Stimulated activated memory B cell treated with anti-CD40 and anti-IgM and Interleukin-4, amounts not matched to agents 10 μg/mL and 1 μg/mL and 100 μg/mL, for 72 hours (primary cell): ENCODE data around the gene CADPS2.
"Not testable (repeated sequence)": the region's sequence is repeated elsewhere in the genome, so short reads cannot be mapped to it uniquely, and the experiment has no call there.

ENCODE experiments used
- ATAC-seq: fragments of 150-1000 bp; cut with Tn5 transposase; 2 replicates; pipeline ENCODE4 v1.10.0; 2021
- H3K27ac Mint-ChIP-seq: one replicate; pipeline ENCODE4 v1.8.0; 2022; ENCODE audit warnings: mild to moderate bottlenecking, mixed read lengths
- H3K27me3 Mint-ChIP-seq: one replicate; pipeline ENCODE4 v1.8.0; 2022; ENCODE audit warnings: mixed read lengths
- H3K36me3 Mint-ChIP-seq: one replicate; pipeline ENCODE4 v1.8.0; 2022; ENCODE audit warnings: mixed read lengths
- H3K4me1 Mint-ChIP-seq: one replicate; pipeline ENCODE4 v1.8.0; 2022; ENCODE audit warnings: mixed read lengths
- H3K4me3 Mint-ChIP-seq: one replicate; pipeline ENCODE4 v1.8.0; 2022; ENCODE audit warnings: mild to moderate bottlenecking, moderate library complexity, mixed read lengths
- H3K9me3 Mint-ChIP-seq: one replicate; pipeline ENCODE4 v1.8.0; 2022; ENCODE audit warnings: mixed read lengths

The CADPS2 gene

GRCh38 chr7:122686360-122686878 is 199.8 kb downstream of the CADPS2 start:
- no peaks in the 10 kb centered on the region for H3K36me3 Mint-ChIP-seq
- H3K27me3 Mint-ChIP-seq, result no peaks in the 10 kb centered on the region
- H3K4me3 Mint-ChIP-seq, result no peak overlapping the region
- H3K9me3 Mint-ChIP-seq, result no peaks in the 10 kb centered on the region
- H3K4me1 Mint-ChIP-seq, result no peaks in the 10 kb centered on the region
- ATAC-seq, result no peak
- H3K27ac Mint-ChIP-seq, result no peak overlapping the region

- ATAC-seq, result no peak
- Mint-ChIP-seq H3K27ac (no peak overlapping the region), H3K27me3 (no peaks in the 10 kb centered on the region), H3K4me3 (no peak overlapping the region), H3K4me1 (no peaks in the 10 kb centered on the region), H3K36me3 (no peaks in the 10 kb centered on the region), H3K9me3 (no peaks in the 10 kb centered on the region)
Observed at GRCh38 chr7:122684504-122684903, 201.8 kb downstream of the CADPS2 start.

DNA sequence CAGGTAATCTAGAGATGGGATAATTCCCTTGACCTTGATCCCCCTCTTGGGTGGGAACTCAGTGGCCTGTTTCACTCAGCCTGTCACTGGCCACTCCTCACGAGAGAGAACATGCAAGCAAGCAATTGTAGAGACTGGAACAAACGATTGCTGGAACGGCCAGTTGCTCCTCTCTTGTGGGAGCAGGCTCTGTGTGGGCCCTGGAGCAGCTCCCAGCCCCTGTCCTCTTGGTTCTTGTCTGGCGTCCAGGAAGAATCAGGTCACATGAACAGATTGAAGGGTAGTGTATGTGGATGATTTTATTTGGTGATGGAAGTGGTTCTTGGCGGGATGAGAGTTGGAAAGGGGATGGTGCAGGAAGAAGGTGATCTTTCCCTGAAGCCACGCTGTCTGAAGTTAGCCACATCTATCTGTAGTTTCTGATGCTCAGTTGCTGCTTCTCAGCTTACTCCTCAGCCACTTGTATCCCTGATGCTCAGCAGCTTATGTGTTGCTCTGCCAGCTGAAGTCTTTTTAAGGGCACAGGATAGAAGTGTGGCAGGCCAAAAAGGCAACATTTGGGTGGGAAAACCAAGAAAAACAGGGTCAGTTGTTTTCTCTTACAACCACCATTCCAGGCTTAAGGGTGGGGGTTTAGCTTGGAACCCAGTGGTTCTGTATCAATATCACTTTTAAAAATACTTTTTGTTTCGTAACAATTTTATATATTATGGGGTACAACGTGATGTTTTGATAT is 203.3 kb downstream of the CADPS2 start:
- no peaks in the 10 kb centered on the region for H3K36me3 Mint-ChIP-seq
- no peak overlapping the region for H3K4me3 Mint-ChIP-seq
- no peaks in the 10 kb centered on the region for H3K27me3 Mint-ChIP-seq
- H3K9me3 Mint-ChIP-seq, result no peaks in the 10 kb centered on the region
- H3K27ac Mint-ChIP-seq, result no peak overlapping the region
- ATAC-seq, result peak; percentile 24
- no peaks in the 10 kb centered on the region for H3K4me1 Mint-ChIP-seq

DNA sequence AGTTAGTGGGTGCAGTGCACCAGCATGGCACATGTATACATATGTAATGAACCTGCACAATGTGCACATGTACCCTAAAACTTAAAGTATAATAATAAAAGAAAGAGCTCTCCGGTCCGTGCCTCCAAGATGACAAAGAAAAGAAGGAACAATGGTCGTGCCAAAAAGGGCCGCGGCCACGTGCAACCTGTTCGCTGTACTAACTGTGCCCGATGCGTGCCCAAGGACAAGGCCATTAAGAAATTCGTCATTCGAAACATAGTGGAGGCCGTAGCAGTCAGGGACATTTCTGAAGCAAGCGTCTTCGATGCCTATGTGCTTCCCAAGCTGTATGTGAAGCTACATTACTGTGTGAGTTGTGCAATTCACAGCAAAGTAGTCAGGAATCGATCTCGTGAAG is 205.1 kb downstream of the CADPS2 start:
- not testable (repeated sequence) for H3K4me1 Mint-ChIP-seq, H3K4me3 Mint-ChIP-seq, H3K36me3 Mint-ChIP-seq, H3K9me3 Mint-ChIP-seq, ATAC-seq, H3K27me3 Mint-ChIP-seq, H3K27ac Mint-ChIP-seq

DNA sequence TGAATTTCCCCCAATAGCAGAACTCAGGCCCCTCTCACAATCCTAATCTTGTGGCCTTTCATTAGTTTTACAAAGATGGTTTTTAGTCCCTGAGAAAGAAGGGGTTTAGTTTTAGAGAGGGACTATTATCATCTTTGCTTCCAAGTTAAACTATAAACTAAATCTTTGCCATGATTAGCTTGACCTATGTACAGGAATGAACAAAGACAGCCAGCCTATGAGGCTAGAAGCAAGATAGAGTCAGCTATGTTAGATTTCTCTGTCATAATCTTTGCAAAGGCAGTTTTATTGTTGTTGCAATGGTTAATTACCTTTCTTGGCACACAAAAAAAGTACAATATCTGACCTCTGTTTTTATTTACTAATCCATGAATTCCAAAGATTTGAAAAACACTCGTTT is 206.4 kb downstream of the CADPS2 start:
- H3K4me3 Mint-ChIP-seq, result no peak overlapping the region
- H3K27ac Mint-ChIP-seq, result no peak overlapping the region
- H3K4me1 Mint-ChIP-seq, result no peaks in the 10 kb centered on the region
- H3K36me3 Mint-ChIP-seq, result no peaks in the 10 kb centered on the region
- H3K27me3 Mint-ChIP-seq, result no peaks in the 10 kb centered on the region
- no peak for ATAC-seq
- no peaks in the 10 kb centered on the region for H3K9me3 Mint-ChIP-seq

DNA sequence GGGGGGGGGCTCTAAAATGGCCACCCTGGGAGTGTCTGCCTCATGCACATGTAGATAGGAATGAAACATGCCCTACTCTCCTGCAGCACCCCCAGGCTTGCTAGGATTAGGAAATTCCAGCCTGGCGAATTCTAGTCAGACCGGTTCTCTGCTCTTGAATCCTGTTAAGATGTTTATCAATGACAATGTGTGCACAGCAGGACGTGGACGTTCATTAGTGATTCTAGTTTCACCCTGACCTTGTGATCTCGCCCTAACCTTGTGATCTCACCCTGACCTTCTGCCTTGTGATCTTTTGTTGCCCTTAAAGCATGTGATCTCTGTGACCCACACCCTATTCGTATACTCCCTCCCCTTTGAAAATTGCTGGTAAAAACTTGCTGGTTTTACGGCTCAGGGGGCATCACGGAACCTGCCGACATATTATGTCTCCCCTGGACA is 207.0 kb downstream of the CADPS2 start:
- not testable (repeated sequence) for H3K4me3 Mint-ChIP-seq, H3K4me1 Mint-ChIP-seq, H3K27ac Mint-ChIP-seq, H3K27me3 Mint-ChIP-seq, H3K9me3 Mint-ChIP-seq, H3K36me3 Mint-ChIP-seq, ATAC-seq

GRCh38 chr7:122677149-122677548 is 209.1 kb downstream of the CADPS2 start:
- Mint-ChIP-seq H3K4me3 (no peak overlapping the region), H3K27me3 (no peaks in the 10 kb centered on the region)
- peak; percentile 31 for ATAC-seq

DNA sequence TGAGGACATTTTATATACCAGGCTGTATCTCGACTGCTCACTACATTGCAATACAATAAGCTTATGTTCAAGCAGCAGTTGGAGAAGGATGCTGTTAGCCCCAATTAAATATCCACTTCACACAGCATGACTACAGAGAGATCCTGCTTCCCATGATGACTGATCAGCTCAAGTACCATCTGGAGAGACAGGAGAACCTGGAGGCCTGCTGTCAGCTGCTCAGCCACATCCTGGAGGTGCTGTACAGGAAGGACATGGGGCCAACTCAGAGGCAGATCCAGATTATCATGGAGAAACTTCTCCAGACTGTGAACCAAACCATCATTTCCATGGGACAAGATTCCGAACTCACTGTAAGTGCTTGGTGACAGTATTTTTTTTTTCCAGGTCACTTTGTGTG is 209.8 kb downstream of the CADPS2 start:
- H3K27me3 Mint-ChIP-seq, result no peaks in the 10 kb centered on the region
- H3K9me3 Mint-ChIP-seq, result no peaks in the 10 kb centered on the region
- H3K4me3 Mint-ChIP-seq, result no peak overlapping the region
- ATAC-seq, result no peak
- no peaks in the 10 kb centered on the region for H3K4me1 Mint-ChIP-seq
- no peak overlapping the region for H3K27ac Mint-ChIP-seq
- no peaks in the 10 kb centered on the region for H3K36me3 Mint-ChIP-seq

More at GRCh38 chr7:122677149-122677548, 209.1 kb downstream of the CADPS2 start:
- Mint-ChIP-seq H3K36me3 (no peaks in the 10 kb centered on the region), H3K9me3 (no peaks in the 10 kb centered on the region), H3K27ac (no peak overlapping the region), H3K4me1 (no peaks in the 10 kb centered on the region)

- Mint-ChIP-seq H3K4me3 (no peak overlapping the region), H3K4me1 (no peaks in the 10 kb centered on the region), H3K27me3 (no peaks in the 10 kb centered on the region), H3K9me3 (no peaks in the 10 kb centered on the region), H3K27ac (no peak overlapping the region), H3K36me3 (no peaks in the 10 kb centered on the region)
- no peak for ATAC-seq
Observed at GRCh38 chr7:122675621-122676020, 210.6 kb downstream of the CADPS2 start.

GRCh38 chr7:122675011-122675410 is 211.2 kb downstream of the CADPS2 start:
- Mint-ChIP-seq H3K27ac (no peak overlapping the region), H3K9me3 (no peaks in the 10 kb centered on the region), H3K36me3 (no peaks in the 10 kb centered on the region), H3K27me3 (no peaks in the 10 kb centered on the region), H3K4me1 (no peaks in the 10 kb centered on the region), H3K4me3 (no peak overlapping the region)
- ATAC-seq, result no peak

- Mint-ChIP-seq H3K27ac (no peak overlapping the region), H3K36me3 (no peaks in the 10 kb centered on the region), H3K27me3 (no peaks in the 10 kb centered on the region), H3K4me1 (no peaks in the 10 kb centered on the region), H3K9me3 (peaks cover 4% of the 10 kb centered on the region), H3K4me3 (no peak overlapping the region)
- ATAC-seq, result no peak
Observed at GRCh38 chr7:122674502-122674901, 211.8 kb downstream of the CADPS2 start.

DNA sequence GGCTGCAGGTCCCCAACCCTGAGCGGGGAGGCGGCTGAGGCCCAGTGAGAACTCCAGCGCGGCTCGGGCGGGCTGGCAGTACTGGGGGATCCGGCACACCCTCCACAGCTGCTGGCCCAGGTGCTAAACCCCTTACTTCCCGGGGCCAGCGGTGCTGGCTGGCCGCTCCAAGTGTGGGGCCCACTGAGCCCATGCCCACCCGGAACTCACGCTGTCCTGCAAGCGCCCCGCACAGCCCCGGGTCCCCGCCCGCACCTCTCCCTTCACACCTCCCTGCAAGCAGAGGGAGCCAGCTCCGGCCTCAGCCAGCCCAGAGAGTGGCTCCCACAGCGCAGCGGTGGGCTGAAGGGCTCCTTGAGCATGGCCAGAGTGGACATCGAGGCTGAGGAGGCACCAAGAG is 212.3 kb downstream of the CADPS2 start:
- Mint-ChIP-seq H3K4me1 (no peaks in the 10 kb centered on the region), H3K36me3 (no peaks in the 10 kb centered on the region), H3K27me3 (no peaks in the 10 kb centered on the region), H3K9me3 (peaks cover 4% of the 10 kb centered on the region), H3K4me3 (no peak overlapping the region), H3K27ac (no peak overlapping the region)
- peak; percentile 39 for ATAC-seq

DNA sequence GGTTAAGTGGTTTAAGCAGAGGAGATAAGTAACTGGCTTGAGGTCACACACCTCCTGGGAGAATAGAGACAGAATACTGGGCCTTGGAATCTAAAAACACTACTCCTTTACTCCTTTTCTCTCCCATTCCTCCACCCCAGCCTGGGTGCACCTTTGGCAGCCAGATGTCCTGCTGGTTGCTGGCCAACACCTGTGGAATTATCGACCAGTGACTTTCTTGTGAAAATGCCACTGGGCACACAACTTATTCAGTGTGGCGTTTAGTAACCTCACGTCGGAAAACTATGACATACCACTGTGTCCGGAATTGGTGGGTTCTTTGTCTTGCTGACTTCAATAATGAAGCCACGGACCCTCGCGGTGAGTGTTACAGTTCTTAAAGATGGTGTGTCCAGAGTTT is 213.7 kb downstream of the CADPS2 start:
- no peak for ATAC-seq

DNA sequence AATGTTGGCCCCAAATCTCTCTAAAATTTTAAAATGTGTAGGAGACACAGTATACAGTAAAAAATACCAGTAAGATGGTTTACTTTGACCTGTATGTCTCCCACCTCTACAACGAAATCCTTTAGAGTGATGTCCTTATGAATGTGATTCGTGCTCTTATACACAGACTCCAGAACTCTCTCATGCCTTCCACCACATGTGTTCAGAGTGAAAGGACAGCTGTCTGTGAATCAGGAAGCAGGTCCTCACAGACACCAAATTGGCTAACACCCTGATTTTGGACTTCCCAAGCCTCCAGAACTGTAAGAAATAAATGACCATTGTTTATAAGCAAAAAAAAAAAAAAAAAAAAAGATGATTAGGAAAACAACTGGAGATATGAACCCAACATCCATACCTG is 222.5 kb downstream of the CADPS2 start:
- no peak for ATAC-seq

More for the DNA sequence above, 213.7 kb downstream of the CADPS2 start:
- Mint-ChIP-seq H3K4me1 (no peaks in the 10 kb centered on the region), H3K36me3 (no peaks in the 10 kb centered on the region), H3K27ac (no peak overlapping the region), H3K9me3 (peaks cover 4% of the 10 kb centered on the region), H3K4me3 (no peak overlapping the region), H3K27me3 (no peaks in the 10 kb centered on the region)

GRCh38 chr7:122658856-122659255 is 227.4 kb downstream of the CADPS2 start:
- Mint-ChIP-seq H3K36me3 (no peaks in the 10 kb centered on the region), H3K27ac (no peak overlapping the region), H3K4me3 (no peak overlapping the region), H3K9me3 (no peaks in the 10 kb centered on the region), H3K27me3 (no peaks in the 10 kb centered on the region), H3K4me1 (no peaks in the 10 kb centered on the region)
- ATAC-seq, result no peak

More for the DNA sequence above, 222.5 kb downstream of the CADPS2 start:
- Mint-ChIP-seq H3K4me1 (no peaks in the 10 kb centered on the region), H3K27ac (no peak overlapping the region), H3K36me3 (no peaks in the 10 kb centered on the region), H3K27me3 (no peaks in the 10 kb centered on the region), H3K4me3 (no peak overlapping the region), H3K9me3 (no peaks in the 10 kb centered on the region)

GRCh38 chr7:122653685-122654084 is 232.6 kb downstream of the CADPS2 start:
- Mint-ChIP-seq H3K27me3 (no peaks in the 10 kb centered on the region), H3K4me1 (no peaks in the 10 kb centered on the region), H3K27ac (no peak overlapping the region), H3K4me3 (no peak overlapping the region), H3K36me3 (no peaks in the 10 kb centered on the region), H3K9me3 (no peaks in the 10 kb centered on the region)
- ATAC-seq, result no peak
